CD4-positive, alpha-beta T cell treated with Interleukin-15 for 4 hours (primary cell): ENCODE measurements around the gene ACER2.

Experiments used
- DNase-seq: peaks from one replicate; pipeline ENCODE4 v3.0.0-alpha.2; 2020; ENCODE audit warnings: low spot score

Gene ACER2

GRCh38 chr9:19486803-19487202, 78.0 kb downstream of the ACER2 start:
- no peak for DNase-seq

GRCh38 chr9:19488721-19489120, 79.9 kb downstream of the ACER2 start:
- DNase-seq = no peak

DNA sequence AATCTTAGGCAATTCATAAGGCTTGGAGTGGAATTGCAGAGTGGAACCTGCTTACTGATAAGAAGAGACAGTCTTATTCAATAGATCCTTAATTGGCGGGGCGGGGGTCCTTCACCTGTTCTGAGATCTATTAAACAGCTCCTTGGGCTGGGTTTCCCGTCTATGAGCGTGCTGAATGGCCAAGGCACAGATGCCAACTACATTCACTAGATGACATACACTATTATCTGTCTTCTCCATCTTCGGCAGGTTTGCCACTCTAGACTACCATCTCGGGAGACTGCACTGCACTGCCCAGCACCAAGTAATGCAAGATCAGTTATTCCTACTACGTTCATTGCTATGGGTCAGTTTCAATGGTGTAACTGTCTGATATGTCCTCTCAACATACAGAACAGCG, 81.5 kb downstream of the ACER2 start:
- DNase-seq = no peak

- DNase-seq = no peak
Measured at GRCh38 chr9:19490828-19491227, 82.0 kb downstream of the ACER2 start.

DNA sequence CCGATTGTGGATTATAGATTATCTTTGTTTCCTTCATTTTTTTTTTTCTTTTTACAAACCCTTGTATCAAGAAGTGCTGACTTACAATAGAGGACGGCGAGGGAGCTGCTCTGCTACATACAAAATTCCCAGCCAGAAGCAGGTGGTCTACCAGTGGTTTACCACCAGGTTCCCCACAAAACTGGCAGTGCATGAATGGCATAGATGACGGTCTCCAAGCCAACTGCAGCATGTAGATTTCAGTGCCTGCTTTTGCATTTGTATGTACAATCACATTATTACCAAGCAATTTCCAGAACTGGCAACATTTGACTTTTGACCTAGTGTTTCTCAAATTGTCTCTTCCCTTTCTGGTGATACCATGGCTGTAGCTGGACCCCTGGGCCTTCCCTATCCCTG, 84.0 kb downstream of the ACER2 start:
- DNase-seq = no peak

DNA sequence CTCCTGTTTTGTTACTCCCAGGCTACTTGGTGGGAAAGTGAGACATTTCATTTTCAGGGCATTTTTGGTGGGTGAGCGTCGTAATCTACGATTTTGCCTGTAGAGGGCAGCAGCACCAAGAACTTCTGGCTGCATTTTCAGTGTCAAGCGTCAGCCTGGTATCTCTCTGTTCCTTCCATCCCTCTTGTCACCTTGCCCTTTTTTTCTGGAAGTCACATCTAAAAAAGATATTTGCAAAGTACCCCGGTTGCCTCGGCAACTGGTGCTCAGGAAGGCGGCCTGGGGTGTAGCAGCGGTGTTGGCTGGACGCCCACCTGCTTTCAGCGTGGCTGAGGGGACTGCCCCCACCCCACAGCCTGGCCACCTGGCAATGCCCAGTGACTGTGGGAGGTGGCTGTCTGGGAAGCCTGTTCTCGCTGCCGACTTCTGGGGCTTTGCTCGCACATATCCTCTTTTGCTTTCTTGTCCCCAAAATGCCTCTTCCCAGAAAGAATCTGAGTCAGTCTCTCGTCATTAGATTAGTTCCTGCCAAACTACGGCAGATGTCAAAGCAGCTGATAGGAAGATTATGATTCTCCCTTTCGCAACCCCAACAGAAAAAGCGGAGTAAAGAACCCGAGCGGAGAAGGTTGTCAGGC, 84.5 kb downstream of the ACER2 start:
- DNase-seq = peak; percentile 37

DNA sequence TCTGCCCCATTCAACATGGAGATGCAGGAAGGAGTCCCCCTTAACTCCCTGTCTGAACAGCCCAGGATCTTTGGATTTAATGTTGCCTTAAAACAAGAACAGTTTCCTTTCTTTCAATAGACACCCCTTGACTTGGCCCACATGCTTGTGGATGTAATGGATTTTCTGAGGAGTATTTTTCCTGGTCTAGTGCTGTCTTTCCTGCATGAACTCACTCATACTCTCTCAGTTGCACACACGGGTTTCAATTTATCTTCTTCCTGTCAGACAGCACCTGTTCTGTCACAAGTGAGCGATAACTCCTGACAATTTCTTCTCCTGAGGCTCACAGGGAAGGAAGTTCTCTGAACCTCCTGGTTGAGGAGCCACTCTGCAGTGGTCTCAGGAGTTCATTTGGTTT, 85.1 kb downstream of the ACER2 start:
- no peak for DNase-seq

DNA sequence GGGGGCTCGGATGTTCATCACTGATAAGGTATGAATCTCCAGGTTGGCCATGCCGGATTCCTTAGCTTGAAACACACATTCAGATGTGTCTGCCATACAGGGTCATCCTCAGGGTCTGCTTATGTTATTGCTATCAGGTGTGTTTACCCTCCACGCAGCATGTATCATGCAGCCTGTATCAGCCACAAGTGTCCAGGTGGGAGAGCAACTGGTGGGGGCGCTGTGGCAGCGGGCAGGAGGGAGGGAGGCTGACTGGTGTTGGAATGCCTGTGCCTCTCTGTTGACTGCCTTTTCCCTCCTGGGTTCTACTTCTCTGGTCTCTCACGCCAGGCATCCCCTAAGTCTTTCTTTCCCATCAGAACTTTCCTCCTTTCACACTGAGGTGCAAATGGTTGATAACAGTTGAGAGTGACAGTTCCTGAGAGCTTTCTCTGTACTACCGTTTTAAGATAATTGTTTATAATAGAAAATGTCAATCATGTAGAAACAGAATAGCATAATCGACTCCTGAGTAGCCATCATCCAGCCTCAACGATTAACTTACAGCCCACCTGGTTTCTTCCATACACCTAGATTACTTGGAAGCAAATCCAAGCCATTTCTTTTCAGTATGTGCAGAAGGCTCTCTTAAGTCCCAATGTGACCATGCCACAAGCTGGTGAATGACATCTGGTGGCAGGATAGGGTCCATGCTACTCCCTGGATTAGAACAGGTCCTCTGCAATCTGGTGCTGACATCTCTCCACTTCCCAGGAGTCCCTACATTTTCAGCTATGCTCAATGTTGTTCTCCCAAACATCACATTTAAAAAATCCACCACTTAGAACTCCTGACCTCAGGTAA, 86.6 kb downstream of the ACER2 start:
- DNase-seq = no peak

GRCh38 chr9:19496321-19497050, 87.7 kb downstream of the ACER2 start:
- DNase-seq = no peak

DNA sequence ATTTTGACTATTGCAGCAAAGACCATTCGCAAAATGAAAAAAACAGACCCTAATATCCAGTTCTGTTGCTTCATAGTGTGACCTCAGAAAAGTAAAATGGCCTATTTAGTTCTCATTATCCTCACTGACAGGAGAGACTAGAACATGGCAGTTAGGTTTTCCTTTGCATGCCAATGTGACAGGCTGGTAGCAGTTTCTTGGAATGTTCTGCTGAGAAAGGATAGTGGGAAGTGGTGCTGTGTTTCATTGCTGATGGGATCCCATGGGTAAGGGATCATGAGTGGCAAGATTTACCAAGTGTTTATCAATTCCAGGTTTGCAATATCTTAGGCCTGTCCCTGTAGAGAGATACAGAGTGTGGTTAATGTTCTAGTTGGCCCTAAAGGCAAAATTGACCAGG, 88.5 kb downstream of the ACER2 start:
- DNase-seq = no peak

DNA sequence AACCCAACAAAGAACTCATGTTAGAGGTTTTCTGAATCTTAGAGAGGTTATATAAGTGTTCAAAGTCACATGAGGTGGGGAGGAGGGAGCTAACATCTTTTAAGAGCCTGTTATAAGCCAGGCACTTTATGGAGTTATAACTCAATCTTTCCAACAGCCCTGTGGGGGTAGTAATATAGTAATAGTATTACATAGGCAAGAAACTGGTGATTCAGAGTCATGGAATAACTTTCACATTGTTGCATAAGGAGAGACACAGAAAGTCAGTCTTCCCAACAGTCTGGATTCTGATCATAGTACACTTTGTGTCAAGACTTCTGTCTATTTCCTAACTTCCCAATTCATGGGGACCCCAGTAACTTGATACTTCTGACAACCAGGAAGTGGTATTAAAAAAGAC, 89.2 kb downstream of the ACER2 start:
- no peak for DNase-seq
